Muscle of leg (tissue), 16 donors: ENCODE measurements around the gene FGD5. TPM values are rescaled to one million over a fixed set of nuclear protein-coding genes. Genes with fewer than 3 reads are reported as not detected.

ENCODE experiments used
- DNase-seq: peaks from one replicate; pipeline ENCODE4 v3.0.0; 2013
- H3K27ac ChIP-seq: one replicate; pipeline ENCODE4 v1.5.1; 2013; ENCODE audit warnings: mild to moderate bottlenecking, low read length, control low read depth
- H3K27me3 ChIP-seq: one replicate; pipeline ENCODE4 v1.6.1; 2013; ENCODE audit warnings: low read length; ENCODE audit not compliant: control insufficient read depth, insufficient read depth
- H3K36me3 ChIP-seq: one replicate; pipeline ENCODE4 v1.6.1; 2013; ENCODE audit warnings: low read length; ENCODE audit not compliant: control insufficient read depth, insufficient read depth
- H3K4me1 ChIP-seq: one replicate; pipeline ENCODE4 v1.6.1; 2013; ENCODE audit warnings: low read length; ENCODE audit not compliant: control insufficient read depth, insufficient read depth
- H3K4me3 ChIP-seq: one replicate; pipeline ENCODE4 v1.5.1; 2013; ENCODE audit warnings: low read length, control low read depth
- H3K9me3 ChIP-seq: replicated peaks from 2 replicates; pipeline ENCODE4 v1.6.1; 2013; ENCODE audit warnings: low read depth, low read length; ENCODE audit not compliant: control insufficient read depth
- WGBS: methylation state at CpG from one replicate; pipeline ENCODE4 v1.1.5; 2013; ENCODE audit warnings: missing lambda C conversion rate; ENCODE audit not compliant: insufficient coverage; 5-methylcytosine and 5-hydroxymethylcytosine counted together
- long read RNA-seq, 11 donors: transcript quantifications; one replicate each; lab custom pipeline, GENCODE V29; 2026
- polyA plus RNA-seq, 8 donors: library from polyadenylated mRNA; unstranded; fragments of 120-200 nt; gene quantifications; one replicate each; pipeline versions ENCODE4 v1.2.1 to v1.2.3, GENCODE V29; 2013; ENCODE audit warnings: inconsistent platforms in 1 of 8, low replicate concordance in 1 of 8; ENCODE audit not compliant: insufficient read length in 8 of 8, insufficient read depth in 1 of 8
- total RNA-seq: library from RNA; stranded (reverse); fragments of 120-200 nt; gene quantifications from one replicate; pipeline ENCODE4 v1.2.4, GENCODE V29; 2013

Gene FGD5, protein sequence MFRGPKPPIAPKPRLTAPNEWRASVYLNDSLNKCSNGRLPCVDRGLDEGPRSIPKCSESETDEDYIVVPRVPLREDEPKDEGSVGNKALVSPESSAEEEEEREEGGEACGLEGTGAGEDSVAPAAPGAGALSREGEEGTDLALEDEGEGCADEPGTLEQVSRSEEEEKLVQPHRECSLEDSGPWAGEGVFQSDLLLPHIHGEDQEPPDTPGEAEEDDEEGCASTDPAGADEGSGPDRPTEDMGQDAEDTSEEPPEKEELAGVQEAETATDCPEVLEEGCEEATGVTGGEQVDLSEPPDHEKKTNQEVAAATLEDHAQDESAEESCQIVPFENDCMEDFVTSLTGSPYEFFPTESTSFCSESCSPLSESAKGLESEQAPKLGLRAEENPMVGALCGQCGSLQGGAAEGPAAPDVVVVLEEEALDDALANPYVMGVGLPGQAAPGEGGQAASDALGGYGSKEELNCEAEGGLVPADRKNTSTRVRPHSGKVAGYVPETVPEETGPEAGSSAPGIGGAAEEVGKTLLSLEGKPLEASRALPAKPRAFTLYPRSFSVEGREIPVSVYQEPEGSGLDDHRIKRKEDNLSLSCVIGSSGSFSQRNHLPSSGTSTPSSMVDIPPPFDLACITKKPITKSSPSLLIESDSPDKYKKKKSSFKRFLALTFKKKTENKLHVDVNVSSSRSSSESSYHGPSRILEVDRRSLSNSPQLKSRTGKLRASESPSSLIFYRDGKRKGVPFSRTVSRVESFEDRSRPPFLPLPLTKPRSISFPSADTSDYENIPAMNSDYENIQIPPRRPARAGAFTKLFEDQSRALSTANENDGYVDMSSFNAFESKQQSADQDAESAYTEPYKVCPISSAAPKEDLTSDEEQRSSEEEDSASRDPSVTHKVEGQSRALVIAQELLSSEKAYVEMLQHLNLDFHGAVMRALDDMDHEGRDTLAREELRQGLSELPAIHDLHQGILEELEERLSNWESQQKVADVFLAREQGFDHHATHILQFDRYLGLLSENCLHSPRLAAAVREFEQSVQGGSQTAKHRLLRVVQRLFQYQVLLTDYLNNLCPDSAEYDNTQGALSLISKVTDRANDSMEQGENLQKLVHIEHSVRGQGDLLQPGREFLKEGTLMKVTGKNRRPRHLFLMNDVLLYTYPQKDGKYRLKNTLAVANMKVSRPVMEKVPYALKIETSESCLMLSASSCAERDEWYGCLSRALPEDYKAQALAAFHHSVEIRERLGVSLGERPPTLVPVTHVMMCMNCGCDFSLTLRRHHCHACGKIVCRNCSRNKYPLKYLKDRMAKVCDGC (N-terminal part only)
- 14.1 TPM for total RNA-seq
- 10 to 100 TPM; 16.4 to 26.4 (median 20.1) TPM for polyA plus RNA-seq
- long read RNA-seq, donor 1, full-length matches to known transcripts: 2 of 2 reads
- long read RNA-seq, donor 1, partial matches to known transcripts: 0 of 2 reads
- long read RNA-seq, donor 1, other reads (novel, unspliced or antisense): 0 of 2 reads
- long read RNA-seq, donor 2: 0 reads
- long read RNA-seq, donor 3, partial matches to known transcripts: 0 of 2 reads
- long read RNA-seq, donor 3, other reads (novel, unspliced or antisense): 0 of 2 reads
- long read RNA-seq, donor 4, full-length matches to known transcripts: 9 of 9 reads
- long read RNA-seq, donor 4, partial matches to known transcripts: 0 of 9 reads
- long read RNA-seq, donor 4, other reads (novel, unspliced or antisense): 0 of 9 reads
- long read RNA-seq, donor 5, full-length matches to known transcripts: 5 of 5 reads
- long read RNA-seq, donor 5, partial matches to known transcripts: 0 of 5 reads
- long read RNA-seq, donor 5, other reads (novel, unspliced or antisense): 0 of 5 reads
- long read RNA-seq, donor 6, full-length matches to known transcripts: 2 of 2 reads
- long read RNA-seq, donor 6, partial matches to known transcripts: 0 of 2 reads
- long read RNA-seq, donor 6, other reads (novel, unspliced or antisense): 0 of 2 reads
- long read RNA-seq, donor 7, partial matches to known transcripts: 8 of 11 reads
- long read RNA-seq, donor 7, other reads (novel, unspliced or antisense): 0 of 11 reads
- long read RNA-seq, donor 8, full-length matches to known transcripts: 5 of 14 reads
- long read RNA-seq, donor 8, partial matches to known transcripts: 9 of 14 reads
- long read RNA-seq, donor 8, other reads (novel, unspliced or antisense): 0 of 14 reads
- long read RNA-seq, donor 9, full-length matches to known transcripts: 6 of 6 reads
- long read RNA-seq, donor 9, partial matches to known transcripts: 0 of 6 reads
- long read RNA-seq, donor 9, other reads (novel, unspliced or antisense): 0 of 6 reads
- long read RNA-seq, donor 10, full-length matches to known transcripts: 4 of 11 reads
- long read RNA-seq, donor 10, partial matches to known transcripts: 7 of 11 reads
- long read RNA-seq, donor 10, other reads (novel, unspliced or antisense): 0 of 11 reads
- long read RNA-seq, donor 11, partial matches to known transcripts: 0 of 3 reads
- long read RNA-seq, donor 11, other reads (novel, unspliced or antisense): 0 of 3 reads

DNA sequence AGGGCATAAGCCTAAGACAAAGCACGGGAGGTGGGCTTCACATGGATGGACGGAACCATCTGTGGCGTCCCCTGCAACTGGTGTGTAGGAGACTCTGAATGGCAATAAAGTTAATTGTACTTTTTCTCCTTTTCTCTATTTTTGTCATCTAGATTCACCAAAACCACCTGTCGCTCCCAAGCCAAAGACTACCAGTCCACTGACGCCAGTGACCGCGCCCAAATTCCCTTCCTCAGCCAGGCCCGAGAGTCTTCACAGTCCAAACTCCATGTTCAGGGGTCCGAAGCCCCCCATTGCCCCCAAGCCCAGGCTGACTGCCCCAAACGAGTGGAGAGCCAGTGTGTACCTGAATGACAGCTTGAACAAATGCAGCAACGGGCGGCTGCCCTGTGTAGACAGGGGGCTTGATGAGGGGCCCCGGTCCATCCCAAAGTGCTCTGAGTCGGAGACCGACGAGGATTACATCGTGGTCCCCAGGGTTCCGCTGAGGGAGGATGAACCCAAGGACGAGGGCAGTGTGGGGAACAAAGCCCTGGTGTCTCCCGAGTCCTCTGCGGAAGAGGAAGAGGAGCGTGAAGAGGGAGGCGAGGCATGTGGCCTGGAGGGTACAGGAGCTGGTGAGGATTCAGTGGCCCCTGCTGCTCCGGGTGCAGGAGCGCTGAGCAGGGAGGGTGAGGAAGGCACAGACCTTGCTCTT lies at the start of gene FGD5:
TSS of gene FGD5 (plus strand) at position 159 of the 697 bp plus-strand sequence. CDS start at position 269, 110 bp downstream.
- Histone ChIP-seq H3K27me3 (peaks cover 6% of the 10 kb centered on the region), H3K4me1 (peaks cover 5% of the 10 kb centered on the region), H3K36me3 (peaks cover 7% of the 10 kb centered on the region), H3K27ac (no peak within 1 kb of the TSS), H3K9me3 (no peaks in the 10 kb centered on the region), H3K4me3 (no peak within 1 kb of the TSS)
- DNase-seq: no peak
- WGBS: 88% methylated on average over 21 of the region's 25 CpGs

DNA sequence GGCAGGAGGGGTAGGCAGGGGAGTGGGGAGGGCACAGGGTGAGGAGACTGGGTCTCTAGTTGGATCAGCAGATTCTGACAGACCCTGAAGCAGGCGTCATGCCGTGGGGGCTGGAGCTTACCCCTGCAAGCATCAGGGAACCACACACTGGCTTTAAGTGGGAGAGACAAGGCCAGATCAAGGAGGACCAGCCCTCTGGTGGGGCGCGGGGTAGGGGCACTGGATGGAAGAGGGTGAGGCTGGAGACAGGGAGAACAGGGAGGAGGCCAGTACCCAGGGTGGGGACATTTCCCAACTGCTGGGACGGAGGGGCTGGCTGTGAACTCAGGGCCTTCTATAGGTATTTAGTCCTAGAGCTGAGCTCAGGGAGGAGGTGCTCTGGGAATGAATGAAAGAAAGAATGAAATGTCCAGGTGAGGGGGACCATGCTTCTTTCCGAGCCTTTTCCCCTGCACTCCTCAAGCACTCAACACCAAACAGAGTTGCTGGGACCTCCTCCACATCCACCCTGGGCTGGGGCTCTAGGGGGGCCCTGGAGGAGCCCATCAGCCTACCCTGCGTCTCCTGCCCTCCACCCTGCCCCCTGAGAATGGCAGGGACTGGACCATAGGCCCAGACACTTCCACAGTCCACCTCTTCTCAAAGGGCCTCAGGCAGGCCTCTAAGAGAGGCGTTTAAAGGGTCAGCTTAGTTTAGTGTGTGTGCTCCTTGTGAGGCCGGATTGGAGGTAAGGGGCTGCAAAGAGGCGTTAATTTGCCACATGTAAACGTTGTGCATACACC lies 49.0 kb upstream of the FGD5 start:
- Histone ChIP-seq H3K36me3 (no peaks in the 10 kb centered on the region), H3K27ac (no peak overlapping the region), H3K27me3 (no peaks in the 10 kb centered on the region), H3K9me3 (no peaks in the 10 kb centered on the region), H3K4me1 (peaks cover 3% of the 10 kb centered on the region), H3K4me3 (no peak overlapping the region)
- DNase-seq: no peak
- WGBS: 72% methylated on average over 8 of the region's 11 CpGs

DNA sequence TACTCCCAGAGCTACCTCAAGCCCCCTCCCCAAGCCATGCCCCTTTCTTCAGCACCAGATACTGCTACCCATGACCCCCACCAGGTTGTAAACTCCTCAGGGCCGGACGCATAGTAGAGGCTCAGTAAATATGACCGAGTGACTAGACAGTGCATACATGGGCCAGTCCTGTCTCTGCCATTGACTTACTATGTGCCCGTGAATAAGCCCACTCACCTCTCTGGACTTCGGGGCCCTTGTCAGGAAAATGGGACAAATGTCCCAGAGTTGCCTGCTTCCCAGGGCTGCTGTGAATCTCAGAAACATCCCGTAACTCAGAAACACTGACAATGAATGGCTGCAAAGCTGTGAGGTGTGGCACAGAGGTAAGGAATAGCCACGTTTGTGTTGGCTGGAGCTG lies 48.2 kb upstream of the FGD5 start:
- Histone ChIP-seq H3K36me3 (no peaks in the 10 kb centered on the region), H3K9me3 (no peaks in the 10 kb centered on the region), H3K27me3 (no peaks in the 10 kb centered on the region), H3K27ac (no peak overlapping the region), H3K4me3 (no peak overlapping the region), H3K4me1 (peaks cover 3% of the 10 kb centered on the region)
- no peak for DNase-seq
- 93% methylated on average over 7 of the region's 7 CpGs for WGBS

DNA sequence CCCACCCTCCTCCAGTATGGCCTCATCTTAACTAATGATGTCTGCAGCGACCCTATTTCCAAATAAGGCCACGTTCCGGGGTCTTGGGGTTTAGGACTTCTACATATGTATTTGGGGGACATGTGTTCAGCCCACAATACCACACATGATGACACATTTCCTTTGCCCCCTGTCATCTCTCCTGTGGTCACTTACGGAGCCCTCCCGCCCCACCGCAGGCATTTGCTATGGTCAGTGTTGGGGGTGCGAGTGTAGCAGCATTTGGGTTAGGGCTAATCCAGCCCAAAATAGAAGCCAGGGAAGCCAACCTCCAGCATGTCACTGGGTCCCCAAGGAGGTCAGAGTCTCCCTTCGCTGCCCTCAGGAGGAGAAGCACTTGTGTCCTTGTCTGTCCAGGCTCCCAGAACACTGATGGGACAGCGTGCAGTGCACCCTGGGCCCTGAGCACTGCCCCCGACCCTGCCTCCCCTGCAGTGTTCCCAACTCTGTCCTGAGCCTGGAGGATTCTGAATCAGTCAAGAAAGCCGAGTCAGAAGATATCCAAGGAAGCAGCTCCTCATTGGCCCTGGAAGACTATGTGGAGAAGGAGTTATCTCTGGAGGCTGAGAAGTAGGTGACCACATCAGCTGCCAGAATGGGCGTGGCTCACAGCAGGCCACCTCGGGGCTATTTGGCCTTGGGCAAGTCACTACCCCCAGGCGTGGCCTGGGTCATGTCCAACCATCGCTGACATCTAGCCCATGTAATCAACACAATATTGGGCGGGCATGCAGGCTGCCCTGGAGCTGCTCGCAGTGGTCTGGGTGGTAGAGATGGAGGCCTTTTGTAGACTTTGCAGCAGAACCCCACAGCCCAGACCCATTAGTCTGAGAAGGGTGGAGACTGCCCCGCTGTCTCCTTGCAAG lies 46.9 kb upstream of the FGD5 start:
- H3K4me1 ChIP-seq: peaks cover 3% of the 10 kb centered on the region
- DNase-seq: no peak
- no peaks in the 10 kb centered on the region for H3K9me3 ChIP-seq
- H3K4me3 ChIP-seq: no peak overlapping the region
- no peak overlapping the region for H3K27ac ChIP-seq
- no peaks in the 10 kb centered on the region for H3K36me3 ChIP-seq
- H3K27me3 ChIP-seq: no peaks in the 10 kb centered on the region
- WGBS: 88% methylated on average over 7 of the region's 18 CpGs

DNA sequence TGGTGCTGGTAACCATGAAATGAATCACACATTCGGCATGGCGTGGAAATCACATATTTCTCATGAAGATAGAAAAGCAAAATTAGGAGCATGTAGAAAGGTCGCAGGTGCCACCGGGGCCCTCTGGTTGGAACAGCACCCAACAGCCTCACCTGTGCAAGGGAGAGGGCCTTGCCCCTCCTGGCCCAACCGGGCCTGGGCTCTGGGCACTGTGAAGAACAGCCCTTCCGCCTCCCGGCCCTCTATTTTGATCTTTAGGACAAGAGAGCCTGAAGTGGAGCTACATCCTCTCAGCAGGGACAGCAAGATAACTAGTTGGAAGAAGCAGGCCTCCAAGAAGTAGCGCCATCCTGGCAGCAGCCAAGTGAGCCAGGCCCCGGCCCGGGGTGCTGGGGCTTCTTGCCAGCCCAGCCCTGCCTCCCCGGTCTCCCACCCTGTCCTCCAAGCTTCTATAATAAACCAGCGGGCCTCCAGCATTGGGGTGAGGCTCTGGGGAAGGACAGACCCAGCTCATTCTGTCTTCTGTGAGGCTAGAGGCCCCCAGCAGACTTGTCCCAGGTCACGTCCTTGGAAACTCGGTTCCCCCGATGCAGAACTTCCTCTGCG lies 46.1 kb upstream of the FGD5 start:
- DNase-seq: no peak
- Histone ChIP-seq H3K27ac (no peak overlapping the region), H3K4me1 (peaks cover 3% of the 10 kb centered on the region), H3K9me3 (no peaks in the 10 kb centered on the region), H3K27me3 (no peaks in the 10 kb centered on the region), H3K4me3 (no peak overlapping the region), H3K36me3 (no peaks in the 10 kb centered on the region)
- WGBS: 86% methylated on average over 7 of the region's 16 CpGs

DNA sequence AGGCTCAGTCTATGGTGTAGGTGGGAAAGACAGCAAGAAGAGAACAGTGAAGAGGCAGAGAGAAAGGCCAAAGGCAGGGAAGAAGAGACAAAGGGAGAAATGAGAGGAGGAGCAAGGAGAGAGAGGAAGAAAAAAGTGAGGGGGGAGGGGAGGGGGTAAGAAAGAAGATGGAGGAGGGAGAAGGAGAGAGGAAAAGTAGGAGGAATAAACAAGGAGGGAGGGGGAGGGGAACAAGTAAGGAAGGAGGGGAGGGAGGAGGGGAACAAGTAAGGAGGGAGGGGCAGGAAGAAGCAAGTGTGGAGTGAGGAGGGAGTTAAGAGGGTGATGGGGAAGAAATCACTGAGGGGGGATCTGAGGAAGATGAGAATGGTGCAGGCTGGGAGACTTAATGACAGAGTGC lies 45.5 kb upstream of the FGD5 start:
- no peaks in the 10 kb centered on the region for H3K27me3 ChIP-seq
- no peak overlapping the region for H3K4me3 ChIP-seq
- no peak for DNase-seq
- no peaks in the 10 kb centered on the region for H3K9me3 ChIP-seq
- peaks cover 3% of the 10 kb centered on the region for H3K4me1 ChIP-seq
- no peaks in the 10 kb centered on the region for H3K36me3 ChIP-seq
- no peak overlapping the region for H3K27ac ChIP-seq

DNA sequence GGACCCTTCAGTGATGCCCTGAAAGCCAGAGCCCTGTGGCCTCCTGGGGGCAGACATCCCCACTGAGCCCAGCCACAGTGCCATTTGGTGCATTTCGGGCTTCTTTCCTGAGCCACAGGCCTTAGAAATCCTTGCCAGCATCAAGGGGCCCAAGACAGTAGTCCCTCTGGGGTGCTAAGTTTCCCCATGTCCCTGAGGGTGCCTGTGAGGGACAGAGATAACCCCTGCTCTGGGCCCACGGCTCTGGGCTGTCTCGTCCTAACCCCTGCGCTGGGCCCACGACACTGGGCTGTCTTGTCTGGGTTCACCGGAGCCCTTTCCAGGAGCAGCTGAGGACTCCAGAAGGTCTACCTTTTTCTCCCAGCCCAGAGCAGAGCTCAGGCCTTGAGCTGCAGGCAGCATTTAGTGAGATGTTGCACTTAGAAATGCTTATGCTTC lies 45.1 kb upstream of the FGD5 start:
- H3K27ac ChIP-seq: no peak overlapping the region
- H3K4me3 ChIP-seq: no peak overlapping the region
- H3K4me1 ChIP-seq: peaks cover 3% of the 10 kb centered on the region
- no peaks in the 10 kb centered on the region for H3K27me3 ChIP-seq
- no peaks in the 10 kb centered on the region for H3K36me3 ChIP-seq
- H3K9me3 ChIP-seq: no peaks in the 10 kb centered on the region
- DNase-seq: no peak
- 72% methylated on average over 6 of the region's 6 CpGs for WGBS
